OCI-LY1 (cell line): ENCODE measurements around the gene GNB5.

Source experiments
- H2AFZ ChIP-seq: fragments of 200-600 bp; sonication (generic), shearing (Covaris generic); 2 replicates; pipeline ENCODE4 v1.6.0; 2014; ENCODE audit warnings: antibody characterized with exemption, mild to moderate bottlenecking, low read length
- H3F3A ChIP-seq: fragments of 200-600 bp; sonication (generic), shearing (Covaris generic); 2 replicates; pipeline ENCODE4 v1.6.0; 2014; ENCODE audit warnings: mild to moderate bottlenecking, antibody characterized with exemption, low read length, moderate library complexity; ENCODE audit not compliant: insufficient read depth
- H3K27ac ChIP-seq: fragments of 200-600 bp; sonication (generic); 2 replicates; pipeline ENCODE4 v1.5.1; 2014; ENCODE audit warnings: low read length, mixed run types, mild to moderate bottlenecking, low read depth; ENCODE audit not compliant: poor library complexity, severe bottlenecking
- H3K27me3 ChIP-seq: fragments of 200-600 bp; sonication (generic); 2 replicates; pipeline ENCODE4 v1.6.0; 2014; ENCODE audit warnings: antibody characterized with exemption, mild to moderate bottlenecking, low read length, moderate library complexity; ENCODE audit not compliant: insufficient read depth
- H3K36me3 ChIP-seq: fragments of 200-600 bp; sonication (generic); 2 replicates; pipeline ENCODE4 v1.6.1; 2014; ENCODE audit warnings: mild to moderate bottlenecking, antibody characterized with exemption, low read length, moderate library complexity, mixed read lengths; ENCODE audit not compliant: insufficient read depth
- H3K4me1 ChIP-seq: fragments of 200-600 bp; sonication (generic); 2 replicates; pipeline ENCODE4 v1.5.1; 2014; ENCODE audit warnings: mild to moderate bottlenecking, low read length, moderate library complexity; ENCODE audit not compliant: insufficient read depth, severe bottlenecking
- H3K4me2 ChIP-seq: fragments of 200-600 bp; sonication (generic), shearing (Covaris generic); 2 replicates; pipeline ENCODE4 v1.6.1; 2014; ENCODE audit warnings: low read length
- H3K4me3 ChIP-seq: fragments of 200-600 bp; sonication (generic); 2 replicates; pipeline ENCODE4 v1.5.1; 2014; ENCODE audit warnings: low read length, low read depth, mild to moderate bottlenecking, mixed read lengths; ENCODE audit not compliant: poor library complexity, severe bottlenecking
- H3K79me2 ChIP-seq: fragments of 200-600 bp; shearing (Covaris generic); 2 replicates; pipeline ENCODE4 v1.6.1; 2016; ENCODE audit warnings: mixed run types, low read length, mixed read lengths; ENCODE audit not compliant: insufficient read depth
- H3K9ac ChIP-seq: fragments of 200-600 bp; sonication (generic), shearing (Covaris generic); 2 replicates; pipeline ENCODE4 v1.6.1; 2014; ENCODE audit warnings: mild to moderate bottlenecking, low read length, mixed read lengths
- H3K9me2 ChIP-seq: fragments of 200-600 bp; sonication (generic), shearing (Covaris generic); 2 replicates; pipeline ENCODE4 v1.6.1; 2014; ENCODE audit warnings: low read depth, mild to moderate bottlenecking, low read length, mixed read lengths
- H3K9me3 ChIP-seq: fragments of 200-600 bp; shearing (Covaris generic); 2 replicates; pipeline ENCODE4 v1.6.1; 2014; ENCODE audit warnings: low read length, mixed read lengths
- H4K20me1 ChIP-seq: fragments of 200-600 bp; sonication (generic), shearing (Covaris generic); 2 replicates; pipeline ENCODE4 v1.6.0; 2016; ENCODE audit warnings: mild to moderate bottlenecking, low read length; ENCODE audit not compliant: insufficient read depth
- CTCF ChIP-seq: fragments of 200-600 bp; sonication (generic), shearing (Covaris generic); IDR thresholded peaks from 2 replicates; pipeline ENCODE4 v1.5.1; 2017; ENCODE audit warnings: mild to moderate bottlenecking, antibody characterized with exemption, low read length, moderate library complexity, mixed read lengths
- EZH2 ChIP-seq: fragments of 200-600 bp; sonication (generic), shearing (Covaris generic); IDR thresholded peaks from 2 replicates; pipeline ENCODE4 v1.8.0; 2017; ENCODE audit warnings: borderline replicate concordance, mixed run types, mild to moderate bottlenecking, antibody characterized with exemption, low read length, moderate library complexity, mixed read lengths

Gene GNB5

GRCh38 chr15:52104532-52105004 is 86.6 kb downstream of the GNB5 start:
- Histone ChIP-seq H3K9me2 (no peaks in the 10 kb centered on the region), H3K27ac (no peak overlapping the region), H2AFZ (no peak overlapping the region), H3F3A (no peaks in the 10 kb centered on the region), H3K27me3 (no peaks in the 10 kb centered on the region), H3K9me3 (no peaks in the 10 kb centered on the region), H3K9ac (no peak overlapping the region), H3K4me2 (no peak overlapping the region), H3K79me2 (no peaks in the 10 kb centered on the region), H3K36me3 (no peaks in the 10 kb centered on the region), H3K4me3 (no peak overlapping the region), H4K20me1 (no peaks in the 10 kb centered on the region), H3K4me1 (peaks cover 5% of the 10 kb centered on the region)
- no peak for TF ChIP-seq CTCF
- no peak for TF ChIP-seq EZH2

DNA sequence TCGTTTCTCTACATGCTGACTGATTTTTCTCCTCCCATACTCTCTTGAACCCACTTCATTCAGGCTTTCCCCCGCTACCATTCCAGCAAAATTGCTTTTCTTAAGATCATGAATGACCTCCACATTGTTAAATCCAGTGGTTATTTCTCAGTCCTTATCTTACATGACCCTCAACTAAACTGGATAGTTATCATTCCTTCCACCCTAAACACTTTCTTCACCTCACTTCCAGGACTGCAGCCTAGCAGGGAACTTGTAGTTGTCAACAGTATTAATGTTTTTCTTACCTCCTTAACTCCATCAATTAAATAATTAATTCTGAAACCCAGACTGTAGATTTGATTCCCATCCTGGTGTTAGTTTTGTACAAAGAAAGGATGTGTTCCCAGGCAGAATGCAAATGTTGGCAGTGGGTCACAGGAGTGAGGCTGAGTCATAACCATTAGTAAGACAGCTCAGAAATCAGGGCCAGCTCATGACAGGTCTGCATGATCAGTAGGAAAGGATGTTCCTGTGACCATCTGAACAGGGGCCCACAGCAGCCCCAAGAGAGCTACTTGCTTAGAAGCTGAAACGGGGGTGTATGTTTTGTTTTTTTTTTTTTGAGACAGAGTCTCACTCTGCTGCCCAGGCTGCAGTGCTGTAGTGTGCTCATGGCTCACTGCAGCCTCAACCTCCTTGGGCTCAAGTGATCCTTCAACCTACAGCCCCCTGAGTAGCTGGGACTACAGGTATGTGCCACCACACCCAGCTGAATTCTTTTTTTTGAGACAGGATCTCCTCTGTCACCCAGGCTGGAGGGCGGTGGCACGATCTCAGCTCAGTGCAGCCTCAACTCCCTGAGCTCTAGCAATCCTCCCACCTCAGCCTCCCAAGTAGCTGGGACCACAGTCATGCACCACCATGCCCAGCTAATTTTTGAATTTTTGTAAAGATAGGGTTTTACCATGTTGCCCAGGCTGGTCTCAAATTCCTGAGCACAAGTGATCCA is 87.7 kb downstream of the GNB5 start:
- H3K4me3 ChIP-seq: no peak overlapping the region
- no peaks in the 10 kb centered on the region for H3K36me3 ChIP-seq
- no peak overlapping the region for H2AFZ ChIP-seq
- no peak overlapping the region for H3K9ac ChIP-seq
- no peaks in the 10 kb centered on the region for H3K27me3 ChIP-seq
- peaks cover 5% of the 10 kb centered on the region for H3K4me1 ChIP-seq
- H3K27ac ChIP-seq: no peak overlapping the region
- H3K79me2 ChIP-seq: no peaks in the 10 kb centered on the region
- H4K20me1 ChIP-seq: no peaks in the 10 kb centered on the region
- no peaks in the 10 kb centered on the region for H3K9me3 ChIP-seq
- no peak for TF ChIP-seq EZH2
- TF ChIP-seq CTCF: no peak
- no peak overlapping the region for H3K4me2 ChIP-seq
- H3F3A ChIP-seq: no peaks in the 10 kb centered on the region
- H3K9me2 ChIP-seq: no peaks in the 10 kb centered on the region

GRCh38 chr15:52102463-52102862 is 88.7 kb downstream of the GNB5 start:
- TF ChIP-seq CTCF (no peak), EZH2 (no peak)
- Histone ChIP-seq H3K9me2 (no peaks in the 10 kb centered on the region), H3K4me1 (peaks cover 5% of the 10 kb centered on the region), H2AFZ (no peak overlapping the region), H3K9me3 (no peaks in the 10 kb centered on the region), H3K4me2 (no peak overlapping the region), H3K36me3 (no peaks in the 10 kb centered on the region), H4K20me1 (no peaks in the 10 kb centered on the region), H3K9ac (no peak overlapping the region), H3K4me3 (no peak overlapping the region), H3F3A (no peaks in the 10 kb centered on the region), H3K27me3 (no peaks in the 10 kb centered on the region), H3K27ac (no peak overlapping the region), H3K79me2 (no peaks in the 10 kb centered on the region)
